T-helper 22 cell (primary cell): ENCODE data around the gene ZNF221.
"Not testable (repeated sequence)": the region's sequence is repeated elsewhere in the genome, so short reads cannot be mapped to it uniquely, and the experiment has no call there.

ENCODE experiments used
- DNase-seq: peaks from one replicate; pipeline ENCODE4 v3.0.0-alpha.2; 2020; ENCODE audit warnings: low read depth

ZNF221 gene

GRCh38 chr19:43950834-43951645 is at the start of gene ZNF221:
Gene ZNF221 (plus strand): TSS chr19:43951228. CDS start chr19:43962727, 11,499 bp downstream.
- DNase-seq: peak; percentile 3

DNA sequence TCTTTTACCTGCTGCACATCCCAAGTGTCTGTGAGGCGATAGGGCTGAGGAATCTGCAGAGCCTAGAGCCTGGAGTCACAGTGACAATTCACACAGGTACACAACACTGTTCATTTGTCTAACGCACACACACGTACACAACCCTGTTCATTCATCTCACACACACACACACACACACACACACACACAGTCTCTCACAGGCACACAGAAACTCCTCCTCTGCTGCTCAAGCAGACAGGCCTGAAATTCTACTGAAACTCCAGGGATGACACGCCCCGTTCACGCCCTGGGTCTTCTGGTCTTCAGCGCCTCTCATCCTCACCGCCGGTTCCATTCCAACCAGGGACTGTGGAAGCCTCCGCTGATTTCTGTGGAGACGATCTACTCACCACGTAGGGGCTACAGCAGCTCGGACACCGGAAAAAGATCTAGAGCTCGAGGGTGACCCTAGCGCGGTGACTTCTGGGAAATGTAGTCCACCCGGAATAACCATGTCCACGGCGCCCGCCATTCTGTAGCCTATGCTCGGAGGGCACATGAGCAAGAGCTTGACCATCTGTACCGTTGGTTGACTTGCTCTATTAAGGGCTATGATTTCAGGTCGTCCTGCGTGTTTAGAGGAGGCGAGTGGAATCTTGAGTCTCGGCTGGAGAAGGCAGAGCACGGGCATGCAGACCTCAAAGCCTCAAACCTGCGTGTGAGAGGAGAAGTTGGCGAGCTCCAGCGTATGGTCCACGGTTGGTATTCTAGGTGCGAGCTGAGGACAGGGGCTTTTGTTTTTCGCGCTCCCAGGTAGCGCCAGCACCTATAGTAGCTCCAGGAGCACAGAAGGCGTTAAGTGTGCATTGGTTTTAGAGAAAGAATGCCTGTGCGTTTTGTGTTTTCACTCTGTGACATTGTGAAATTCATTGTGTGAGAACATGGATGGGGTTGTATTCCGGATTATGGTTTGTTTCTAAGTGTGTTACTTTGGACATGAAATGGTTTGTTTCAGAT is 49.3 kb upstream of the ZNF221 start:
- peak; percentile 15 for DNase-seq

- no peak for DNase-seq
Measured at GRCh38 chr19:43902399-43902798, 48.6 kb upstream of the ZNF221 start.

DNA sequence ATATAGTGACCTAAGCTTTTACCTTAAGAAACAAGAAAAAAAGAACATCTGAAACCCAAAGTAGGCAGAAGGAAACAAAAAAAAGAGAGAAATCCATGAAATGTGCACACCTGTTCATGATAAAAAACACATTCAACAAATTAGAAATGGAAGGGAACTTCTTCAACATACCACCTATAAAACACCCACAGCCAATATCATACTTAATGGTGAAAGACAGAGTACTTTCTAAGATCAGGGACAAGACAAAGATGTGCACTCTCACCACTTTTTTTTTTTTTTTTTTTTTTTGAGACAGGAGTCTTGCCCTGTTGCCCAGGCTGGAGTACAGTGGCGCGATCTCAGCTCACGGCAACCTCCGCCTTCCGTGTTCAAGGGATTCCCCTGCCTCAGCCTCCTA is 45.1 kb upstream of the ZNF221 start:
- DNase-seq: no peak

GRCh38 chr19:43906774-43907173 is 44.3 kb upstream of the ZNF221 start:
- no peak for DNase-seq

DNA sequence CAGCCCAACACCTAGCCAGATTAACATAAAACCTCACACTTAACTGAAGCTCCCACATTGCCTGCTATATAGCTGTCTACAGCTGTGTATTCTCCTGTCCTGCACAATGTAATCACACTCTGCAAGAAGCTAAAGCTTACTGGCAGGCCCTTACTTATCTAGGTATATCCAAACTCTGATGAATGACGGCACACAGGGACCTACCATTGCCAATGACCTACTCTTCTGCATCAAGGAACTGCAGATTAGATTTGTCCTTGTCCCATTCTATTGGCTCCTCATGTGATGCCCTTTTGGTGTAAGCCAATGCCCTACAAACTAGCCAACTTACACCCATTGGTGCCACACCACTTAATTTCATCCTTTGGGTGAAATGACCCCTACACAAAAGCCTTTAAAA is 42.4 kb upstream of the ZNF221 start:
- DNase-seq: no peak

- DNase-seq: no peak
Measured at GRCh38 chr19:43910884-43911283, 40.1 kb upstream of the ZNF221 start.

- no peak for DNase-seq
Measured at GRCh38 chr19:43913383-43913782, 37.6 kb upstream of the ZNF221 start.

GRCh38 chr19:43914051-43914450 is 37.0 kb upstream of the ZNF221 start:
- no peak for DNase-seq

DNA sequence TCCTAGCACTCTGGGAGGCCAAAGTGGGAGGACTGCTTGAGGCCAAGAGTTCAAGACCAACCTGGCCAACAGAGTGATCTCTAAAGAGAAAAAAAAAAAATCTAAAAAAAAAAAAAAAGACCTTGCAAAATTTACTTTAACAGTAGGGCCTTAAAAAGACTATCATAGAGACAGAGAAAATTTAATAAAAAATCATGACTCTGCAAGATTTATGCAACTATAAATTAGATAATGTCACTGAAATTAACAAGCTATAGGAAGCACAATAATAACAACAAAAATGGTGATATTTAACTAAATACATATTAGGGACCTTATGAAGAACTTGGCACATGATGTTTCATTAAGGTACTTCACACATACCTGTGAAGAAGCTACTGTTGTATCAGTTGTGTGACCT is 27.2 kb upstream of the ZNF221 start:
- no peak for DNase-seq

GRCh38 chr19:43928820-43929219 is 22.2 kb upstream of the ZNF221 start:
- DNase-seq: no peak

GRCh38 chr19:43934055-43934984 is 16.7 kb upstream of the ZNF221 start:
- no peak for DNase-seq

DNA sequence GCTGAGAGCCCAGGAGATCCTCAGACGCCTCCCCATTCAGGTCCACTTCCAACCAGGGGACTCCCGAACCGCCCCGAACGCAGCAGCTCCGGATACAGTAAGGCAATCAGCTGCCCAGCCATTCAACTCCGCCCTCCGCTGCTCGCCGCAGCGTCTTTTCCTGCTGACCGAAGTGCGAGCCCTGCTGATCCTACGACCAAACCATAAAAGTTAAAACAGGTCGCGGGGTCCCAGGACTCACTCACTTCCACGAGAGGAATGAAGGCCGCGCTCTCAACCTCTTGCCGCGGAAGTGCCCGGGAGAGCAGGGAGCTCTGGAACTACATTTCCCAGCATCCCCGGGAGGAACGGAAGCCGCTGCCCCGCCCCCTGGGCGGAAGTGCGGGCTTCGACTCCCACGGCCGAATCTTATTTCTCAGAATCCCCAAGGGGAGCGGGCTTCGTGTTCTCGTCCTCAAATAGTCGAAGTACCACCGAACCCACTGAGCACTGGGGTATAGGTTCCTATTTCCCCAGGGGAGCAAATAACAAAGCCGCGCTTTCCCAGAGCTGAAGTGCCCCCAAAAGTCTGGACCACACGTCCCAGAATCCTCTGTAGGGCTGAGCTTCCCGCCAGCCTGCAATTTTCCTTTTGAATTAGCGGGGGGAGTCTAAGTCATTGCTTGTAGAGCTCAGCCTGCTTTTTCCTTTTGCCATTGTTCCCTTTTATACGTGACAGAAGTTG is 15.9 kb upstream of the ZNF221 start, which contains the start of gene ZNF45:
Gene ZNF45, minus strand, starts transcription at position 298 of the 724 bp plus-strand sequence. CDS start 13,097 bp downstream, outside the sequence.
- DNase-seq: peak; percentile 73

DNA sequence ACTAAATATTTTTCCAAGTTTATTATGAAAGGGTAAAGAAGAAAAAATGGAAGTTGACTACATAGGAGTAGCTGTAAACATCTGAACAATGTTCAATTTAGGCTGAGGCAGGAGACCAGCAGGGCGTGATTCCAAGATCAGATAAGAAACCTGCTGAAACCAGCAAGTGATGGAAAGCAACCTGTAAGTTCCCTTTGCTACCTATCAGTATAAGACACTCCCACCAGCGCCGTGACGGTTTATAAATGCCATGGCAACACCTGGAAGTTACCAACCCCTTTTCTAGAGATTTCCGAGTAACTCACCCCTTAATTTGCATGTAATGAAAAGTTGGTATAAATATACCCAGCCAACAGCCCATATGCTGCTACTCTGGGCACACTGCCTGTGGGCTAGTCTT is 14.8 kb upstream of the ZNF221 start:
- no peak for DNase-seq

- no peak for DNase-seq
Measured at GRCh38 chr19:43939557-43940260, 11.3 kb upstream of the ZNF221 start.

DNA sequence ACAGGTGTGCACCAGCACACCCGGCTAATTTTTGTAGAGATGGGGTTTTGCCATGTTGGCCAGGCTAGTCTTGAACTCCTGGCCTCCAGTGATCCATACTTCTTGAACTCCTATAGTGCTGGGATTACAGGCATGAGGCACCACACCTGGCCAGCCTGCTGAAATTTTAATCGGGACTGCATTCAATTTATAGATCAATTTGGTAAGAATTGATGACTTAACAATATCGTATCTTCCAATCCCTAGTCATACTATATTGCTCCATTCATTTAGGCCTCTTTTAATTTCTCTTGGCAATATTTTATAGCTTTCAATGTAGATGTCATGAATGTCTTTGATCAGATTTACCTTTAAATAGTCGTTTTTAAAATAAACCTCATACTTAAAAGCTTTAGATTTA is 10.3 kb upstream of the ZNF221 start:
- DNase-seq: no peak

GRCh38 chr19:43941209-43941608 is 9.8 kb upstream of the ZNF221 start:
- DNase-seq: no peak

DNA sequence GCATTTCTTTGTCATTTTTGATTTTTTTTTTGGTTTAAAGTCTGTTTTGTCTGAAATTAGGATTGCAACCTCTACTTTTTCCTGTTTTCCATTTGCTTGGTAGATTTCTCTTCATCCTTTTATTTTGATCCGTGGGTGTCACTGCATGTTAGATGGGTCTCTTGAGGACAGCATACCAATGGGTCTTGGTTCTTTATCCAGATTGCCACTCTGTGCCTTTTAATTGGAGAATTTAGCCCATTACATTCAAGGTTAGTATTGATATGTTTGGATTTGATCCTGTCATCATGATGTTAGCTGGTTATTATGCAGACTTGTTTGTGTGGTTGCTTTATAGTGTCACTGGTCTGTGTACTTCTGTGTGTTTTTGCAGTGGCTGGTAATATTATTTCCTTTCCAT is 3.6 kb upstream of the ZNF221 start:
- DNase-seq: not testable (repeated sequence)

- not testable (repeated sequence) for DNase-seq
Measured at GRCh38 chr19:43949803-43950202, 1.2 kb upstream of the ZNF221 start.

- DNase-seq: no peak
Measured at GRCh38 chr19:43956827-43957226, 5.8 kb downstream of the ZNF221 start.
